Colon (tissue), 2 donors: ENCODE results near the gene WDFY4.

Experiments
- FAIRE-seq: peaks from 2 replicates; lab custom pipeline; 2012; peaks lifted over from hg19 to GRCh38; lab: Jason Lieb, UNC
- donor health status: control.
- donor health status: control.

The WDFY4 gene

GRCh38 chr10:48792687-48793096, 108.0 kb downstream of the WDFY4 start:
- FAIRE-seq: no peak

- no peak for FAIRE-seq
Observed at GRCh38 chr10:48794074-48794473, 109.4 kb downstream of the WDFY4 start.

- no peak for FAIRE-seq
Observed at GRCh38 chr10:48796713-48797245, 112.1 kb downstream of the WDFY4 start.

GRCh38 chr10:48797830-48798229, 113.2 kb downstream of the WDFY4 start:
- no peak for FAIRE-seq

- no peak for FAIRE-seq
Observed at GRCh38 chr10:48798481-48799254, 114.0 kb downstream of the WDFY4 start.

GRCh38 chr10:48799341-48800006, 114.8 kb downstream of the WDFY4 start:
- no peak for FAIRE-seq

GRCh38 chr10:48800007-48800675, 115.5 kb downstream of the WDFY4 start:
- no peak for FAIRE-seq

GRCh38 chr10:48801001-48801421, 116.3 kb downstream of the WDFY4 start:
- FAIRE-seq: no peak

GRCh38 chr10:48802611-48803071, 118.0 kb downstream of the WDFY4 start:
- FAIRE-seq: no peak

GRCh38 chr10:48803801-48804584, 119.3 kb downstream of the WDFY4 start:
- FAIRE-seq: no peak

- no peak for FAIRE-seq
Observed at GRCh38 chr10:48804740-48805182, 120.1 kb downstream of the WDFY4 start.

- FAIRE-seq: no peak
Observed at GRCh38 chr10:48805411-48805810, 120.7 kb downstream of the WDFY4 start.

- no peak for FAIRE-seq
Observed at GRCh38 chr10:48805848-48806247, 121.2 kb downstream of the WDFY4 start.

GRCh38 chr10:48806342-48806741, 121.7 kb downstream of the WDFY4 start:
- FAIRE-seq: no peak

GRCh38 chr10:48807791-48808470, 123.3 kb downstream of the WDFY4 start:
- FAIRE-seq: no peak

GRCh38 chr10:48809261-48809660, 124.6 kb downstream of the WDFY4 start:
- no peak for FAIRE-seq

GRCh38 chr10:48811461-48811860, 126.8 kb downstream of the WDFY4 start:
- FAIRE-seq: no peak

- no peak for FAIRE-seq
Observed at GRCh38 chr10:48811917-48812316, 127.2 kb downstream of the WDFY4 start.

GRCh38 chr10:48813291-48813690, 128.6 kb downstream of the WDFY4 start:
- no peak for FAIRE-seq

GRCh38 chr10:48813825-48814224, 129.2 kb downstream of the WDFY4 start:
- no peak for FAIRE-seq

GRCh38 chr10:48814933-48815332, 130.3 kb downstream of the WDFY4 start:
- FAIRE-seq: no peak
